SK-N-SH (cell line): ENCODE measurements around the gene LGR4. TPM values are rescaled to one million over a fixed set of nuclear protein-coding genes. Genes with fewer than 3 reads are reported as not detected.

Experiments
- CTCF ChIA-PET: fragments of 300-600, 350-600 bp; formaldehyde crosslinking; extraction: SDS; loops from one replicate; lab custom pipeline; 2021; lab: Yijun Ruan, JAX
- POLR2A ChIA-PET: fragments of 350-600 bp; sonication (Branson Sonifier 250); formaldehyde crosslinking; extraction: SDS; loops from one replicate; lab custom pipeline; 2020; ENCODE audit warnings: antibody characterized with exemption, inconsistent platforms; lab: Yijun Ruan, JAX
- DNase-seq: peaks from one replicate; pipeline ENCODE4 v3.0.0; 2012
- H2AFZ ChIP-seq: fragments of 200-600 bp; sonication (generic); 2 replicates; pipeline ENCODE4 v1.8.1; 2016; ENCODE audit warnings: antibody characterized with exemption, mild to moderate bottlenecking, low read depth
- H3F3A ChIP-seq: fragments of 200-600 bp; sonication (generic); replicated peaks from 2 replicates; pipeline ENCODE3; 2016; ENCODE audit warnings: antibody characterized with exemption, mild to moderate bottlenecking; ENCODE audit not compliant: insufficient read depth
- H3K27ac ChIP-seq, 2 experiments: fragments of 200-500 bp in 1 of 2; fragments of 200-600 bp in 1 of 2; sonication (Bioruptor generic) in 1 of 2; sonication (generic), shearing (Covaris generic) in 1 of 2; 2 replicates each; pipeline versions ENCODE4 v1.5.1 to v1.6.1; 2014 to 2016; ENCODE audit warnings: low read depth in 2 of 2, inconsistent platforms in 1 of 2, low read length in 1 of 2, mild to moderate bottlenecking in 1 of 2, mixed read lengths in 1 of 2
- H3K27me3 ChIP-seq: fragments of 200-600 bp; sonication (generic), shearing (Covaris generic); 2 replicates; pipeline ENCODE4 v1.6.1; 2016; ENCODE audit warnings: mixed run types; ENCODE audit not compliant: insufficient read depth
- H3K36me3 ChIP-seq, 2 experiments: fragments of 200-500 bp in 1 of 2; fragments of 200-600 bp in 1 of 2; sonication (Bioruptor generic) in 1 of 2; sonication (generic) in 1 of 2; replicated peaks in 1 of 2; 2 replicates each; pipeline versions ENCODE3 to v1.5.1; 2014 to 2016; ENCODE audit warnings: low read length in 1 of 2, mild to moderate bottlenecking in 1 of 2; ENCODE audit not compliant: insufficient read depth in 2 of 2, control insufficient read depth in 1 of 2
- H3K4me1 ChIP-seq, 2 experiments: fragments of 200-500 bp in 1 of 2; fragments of 200-600 bp in 1 of 2; sonication (Bioruptor generic) in 1 of 2; sonication (generic), shearing (Covaris generic) in 1 of 2; 2 replicates each; pipeline versions ENCODE4 v1.5.1 to v1.6.1; 2014 to 2016; ENCODE audit warnings: low read depth in 1 of 2, low read length in 1 of 2, mixed run types in 1 of 2; ENCODE audit not compliant: insufficient read depth in 2 of 2, control insufficient read depth in 1 of 2
- H3K4me2 ChIP-seq: fragments of 200-600 bp; sonication (generic), shearing (Covaris generic); 2 replicates; pipeline ENCODE4 v1.6.1; 2017; ENCODE audit warnings: mixed run types
- H3K4me3 ChIP-seq, 2 experiments: fragments of 200-500 bp in 1 of 2; fragments of 200-600 bp in 1 of 2; sonication (Bioruptor generic) in 1 of 2; sonication (generic), shearing (Covaris generic) in 1 of 2; 2 replicates each; pipeline versions ENCODE4 v1.5.1 to v1.8.1; 2014 to 2016; ENCODE audit warnings: low read depth in 2 of 2, inconsistent platforms in 1 of 2, low read length in 1 of 2, mild to moderate bottlenecking in 1 of 2, mixed read lengths in 1 of 2, moderate library complexity in 1 of 2
- H3K79me2 ChIP-seq: fragments of 200-600 bp; sonication (generic); 2 replicates; pipeline ENCODE4 v1.8.1; 2017; ENCODE audit warnings: mild to moderate bottlenecking; ENCODE audit not compliant: insufficient read depth
- H3K9ac ChIP-seq: fragments of 200-600 bp; sonication (generic); 2 replicates; pipeline ENCODE4 v1.6.1; 2017; ENCODE audit warnings: mixed run types
- H3K9me2 ChIP-seq: fragments of 200-600 bp; sonication (generic); 2 replicates; pipeline ENCODE4 v1.6.1; 2017; ENCODE audit warnings: mixed run types
- H3K9me3 ChIP-seq: fragments of 200-600 bp; sonication (generic); 2 replicates; pipeline ENCODE4 v1.6.1; 2017; ENCODE audit warnings: mixed run types, mild to moderate bottlenecking, moderate library complexity
- H4K20me1 ChIP-seq: fragments of 200-600 bp; sonication (generic); 2 replicates; pipeline ENCODE4 v1.6.1; 2017; ENCODE audit warnings: mild to moderate bottlenecking, mixed run types; ENCODE audit not compliant: insufficient read depth
- CTCF ChIP-seq: fragments of 200-600 bp; sonication (generic); IDR thresholded peaks from 2 replicates; pipeline ENCODE4 v1.6.1; 2017; ENCODE audit warnings: antibody characterized with exemption, mild to moderate bottlenecking, moderate library complexity
- EP300 ChIP-seq, 2 experiments: IDR thresholded peaks; 2 replicates each; pipeline versions ENCODE4 v1.4.0 to v1.6.1; 2012; ENCODE audit warnings: borderline replicate concordance in 1 of 2, low read depth in 1 of 2, low read length in 1 of 2
- PBX3 ChIP-seq: IDR thresholded peaks from 2 replicates; pipeline ENCODE4; 2012
- SIN3A ChIP-seq: IDR thresholded peaks from 2 replicates; pipeline ENCODE4 v1.6.1; 2012; ENCODE audit warnings: low read depth, mild to moderate bottlenecking, low read length, moderate library complexity, borderline replicate concordance
- USF2 ChIP-seq: fragments of 150-350 bp; IDR thresholded peaks from 2 replicates; pipeline ENCODE4 v1.6.1; 2017; ENCODE audit warnings: antibody characterized with exemption, low read length, low read depth, borderline replicate concordance
- WGBS: methylation state at CpG from one replicate; pipeline ENCODE4 v1.1.6; 2017; ENCODE audit warnings: low lambda C conversion rate; 5-methylcytosine and 5-hydroxymethylcytosine counted together
- polyA plus RNA-seq, 3 experiments: library from polyadenylated mRNA; depleted of rRNA; stranded (reverse); fragments of >200 nt; gene quantifications; 2 replicates each; pipeline ENCODE4 v1.2.3, GENCODE V29; 2012

LGR4 gene
- polyA plus RNA-seq, 1 of the 3 experiments (the other 2 are of a cell fraction), result 2.6 TPM

DNA sequence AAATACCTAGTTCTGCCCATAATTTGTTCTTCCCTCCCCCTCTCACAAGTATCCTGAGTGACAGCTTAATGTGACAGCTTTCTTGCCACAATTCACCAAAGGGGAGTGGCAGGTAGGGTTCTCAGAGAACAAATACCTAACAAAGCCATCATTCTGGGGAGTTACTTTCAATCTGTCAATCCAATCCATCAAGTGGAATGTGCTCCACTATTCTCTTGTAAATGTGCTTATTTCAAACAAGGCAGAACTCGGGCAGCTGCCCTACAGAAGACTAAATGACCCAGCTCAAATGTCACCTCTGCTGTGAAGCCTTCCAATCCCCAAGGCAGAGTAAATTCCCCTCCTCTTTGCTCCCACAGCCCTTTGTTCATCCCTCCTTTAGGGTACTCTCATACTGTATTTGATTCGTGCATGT, 27.8 kb downstream of the LGR4 start:
- Histone ChIP-seq H3K36me3 (no peaks in the 10 kb centered on the region), H4K20me1 (no peaks in the 10 kb centered on the region), H3K27me3 (no peaks in the 10 kb centered on the region), H3K79me2 (peaks cover 10% of the 10 kb centered on the region; the same call in 1 of the 2 replicates), H3K9me3 (no peaks in the 10 kb centered on the region), H2AFZ (no peak overlapping the region), H3K4me1 (peaks cover 5 to 11% of the 10 kb centered on the region in 2 experiments; a peak in 3 of 4 replicates), H3K9me2 (no peaks in the 10 kb centered on the region), H3F3A (no peaks in the 10 kb centered on the region), H3K4me2 (no peak overlapping the region), H3K9ac (no peak overlapping the region), H3K4me3 (no peak overlapping the region), H3K27ac (no peak overlapping the region)
- ChIA-PET CTCF (interaction anchor here (1.3 to 4.3 kb wide), 2 partner anchors 33 to 41 kb away, joined by 3 to 10 read pairs; no protein-coding TSS in a partner anchor), POLR2A (no interaction called here)
- no peak for DNase-seq
- 0 out of 2 replicates have a peak, but pooled peaks have one; percentile 9 for TF ChIP-seq PBX3
- TF ChIP-seq SIN3A, result no peak
- 69% methylated on average over 2 of the region's 2 CpGs for WGBS

DNA sequence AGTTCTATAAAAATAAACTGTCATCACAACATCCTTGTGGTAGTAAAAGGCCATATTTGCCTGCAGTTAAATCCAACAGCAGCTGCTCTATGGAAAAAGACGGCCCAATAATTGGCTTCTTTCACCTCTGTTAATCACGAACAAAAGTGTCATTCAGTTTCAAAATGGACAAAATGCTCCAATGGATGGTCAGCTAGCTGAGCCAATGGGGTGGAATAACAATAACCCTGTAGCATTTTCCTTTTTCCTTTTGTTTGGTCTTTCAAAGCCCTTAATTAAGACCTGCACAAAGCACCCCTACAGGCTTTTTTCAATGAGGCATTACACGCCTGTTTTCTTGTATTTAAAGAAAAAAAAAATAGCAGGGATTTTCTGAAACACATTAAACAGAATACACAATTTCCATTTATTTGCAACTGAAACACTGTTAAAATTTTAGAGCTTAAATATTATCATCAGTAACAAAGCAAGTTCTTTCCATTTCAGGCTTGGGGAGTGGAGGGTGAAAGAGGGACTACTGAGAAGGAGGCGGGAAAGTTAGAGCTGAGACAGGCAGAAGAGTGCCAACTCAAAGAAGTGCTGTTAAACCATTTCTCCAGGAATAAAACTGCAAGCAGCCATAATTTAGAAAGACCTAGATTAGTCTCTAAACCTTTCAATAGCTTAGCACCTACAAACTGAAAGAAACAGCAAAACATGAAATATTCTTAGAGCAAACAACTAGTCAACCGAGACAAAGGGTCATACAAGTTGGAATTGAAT, 28.7 kb downstream of the LGR4 start:
- no peaks in the 10 kb centered on the region for H3K9me3 ChIP-seq
- no peaks in the 10 kb centered on the region for H3K9me2 ChIP-seq
- H3K27me3 ChIP-seq, result no peaks in the 10 kb centered on the region
- no peaks in the 10 kb centered on the region for H4K20me1 ChIP-seq
- 94% methylated on average over 5 of the region's 5 CpGs for WGBS
- peaks cover 10% of the 10 kb centered on the region; the same call in 1 of the 2 replicates for H3K79me2 ChIP-seq
- no peak overlapping the region for H3K4me2 ChIP-seq
- H3F3A ChIP-seq, result no peaks in the 10 kb centered on the region
- H3K27ac ChIP-seq, result no peak overlapping the region
- H2AFZ ChIP-seq, result no peak overlapping the region
- no peak for TF ChIP-seq CTCF
- no peak for TF ChIP-seq EP300 (IDR thresholded peaks at IDR 0.05; ENCODE audit: borderline replicate concordance in 1 of 2, low read depth in 1 of 2, low read length in 1 of 2)
- TF ChIP-seq, all 33 proteins: peak for 0
- H3K4me1 ChIP-seq, result peaks cover 5 to 11% of the 10 kb centered on the region in 2 experiments; a peak in 3 of 4 replicates
- no peaks in the 10 kb centered on the region for H3K36me3 ChIP-seq
- CTCF ChIA-PET, result interaction anchor here (1.2 to 4.3 kb wide), 3 partner anchors 8 to 42 kb away, joined by 3 to 10 read pairs (median 3); no protein-coding TSS in a partner anchor
- H3K9ac ChIP-seq, result no peak overlapping the region
- POLR2A ChIA-PET, result no interaction called here
- DNase-seq, result no peak
- H3K4me3 ChIP-seq, result no peak overlapping the region

DNA sequence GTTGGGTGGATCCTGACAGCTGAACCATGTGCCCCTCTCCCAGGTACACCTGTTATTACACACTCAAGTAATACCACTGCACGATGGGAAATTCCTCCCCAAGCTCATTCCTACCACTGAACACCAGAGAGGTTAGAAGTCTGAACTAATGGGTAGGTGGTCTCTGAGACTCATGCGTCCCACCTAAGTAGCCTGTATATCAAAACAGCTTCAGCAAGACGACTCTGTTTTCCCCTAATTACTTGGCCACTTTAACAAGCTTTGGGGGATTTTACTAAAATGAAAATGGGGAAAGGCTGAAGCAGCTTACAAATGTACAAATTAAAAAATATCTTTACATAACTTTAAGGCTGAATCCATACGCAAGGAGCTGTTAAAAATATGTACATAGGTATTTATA, 29.4 kb downstream of the LGR4 start:
- no peak overlapping the region for H3K9ac ChIP-seq
- no peak overlapping the region for H3K4me2 ChIP-seq
- no peak for DNase-seq
- no peaks in the 10 kb centered on the region for H4K20me1 ChIP-seq
- no peak overlapping the region for H2AFZ ChIP-seq
- H3K79me2 ChIP-seq, result peaks cover 10% of the 10 kb centered on the region; the same call in 1 of the 2 replicates
- H3K4me1 ChIP-seq, result peaks cover 5 to 11% of the 10 kb centered on the region in 2 experiments; a peak in 3 of 4 replicates
- ChIA-PET POLR2A (no interaction called here), CTCF (interaction anchor here (1.2 to 4.3 kb wide), 2 partner anchors 8 to 43 kb away, joined by 3 to 10 read pairs; no protein-coding TSS in a partner anchor)
- H3K4me3 ChIP-seq, result no peak overlapping the region
- no peaks in the 10 kb centered on the region for H3K9me3 ChIP-seq
- no peaks in the 10 kb centered on the region for H3F3A ChIP-seq
- 91% methylated on average over 4 of the region's 4 CpGs for WGBS
- no peaks in the 10 kb centered on the region for H3K36me3 ChIP-seq
- no peak overlapping the region for H3K27ac ChIP-seq
- no peaks in the 10 kb centered on the region for H3K27me3 ChIP-seq
- H3K9me2 ChIP-seq, result no peaks in the 10 kb centered on the region
- TF ChIP-seq USF2 (no peak), SIN3A (no peak)
